NT2/D1 (cell line): Measurements from ENCODE around the gene WDSUB1.

Experiments
- YY1 ChIP-seq: IDR thresholded peaks from 2 replicates; pipeline ENCODE4 v1.6.1; 2011; ENCODE audit not compliant: insufficient read length, insufficient read depth
- ZNF274 ChIP-seq: IDR thresholded peaks from 2 replicates; pipeline ENCODE4 v1.6.1; 2011; ENCODE audit warnings: mild to moderate bottlenecking, low read depth, low read length

- no peak for TF ChIP-seq YY1
- no peak for TF ChIP-seq ZNF274
Observed at GRCh38 chr2:159206736-159207380, 79.6 kb downstream of the WDSUB1 start.
